Stomach (tissue), 9 donors: Measurements from ENCODE around the gene NR2F1. TPM values are rescaled to one million over a fixed set of nuclear protein-coding genes. Genes with fewer than 3 reads are reported as not detected.
A peak's percentile ranks its signal among the peaks of the same experiment; 100 is the strongest.

Experiments
- DNase-seq, 2 donors: peaks; one replicate each; pipeline versions ENCODE4 v3.0.0 to v3.0.0-alpha.2; 2013 to 2019
- H3K27ac ChIP-seq, 5 donors: fragments of 200-600 bp in 4 of 5; sonication (generic) in 4 of 5; one replicate each; pipeline ENCODE4 v1.5.1; 2013 to 2019; ENCODE audit warnings: mild to moderate bottlenecking in 1 of 5, moderate library complexity in 1 of 5
- H3K27me3 ChIP-seq, 3 donors: fragments of 200-600 bp; sonication (generic); one replicate each; pipeline ENCODE4 v1.5.1; 2017 to 2019; ENCODE audit warnings: mixed run types in 1 of 3
- H3K36me3 ChIP-seq, 4 donors: fragments of 200-600 bp; sonication (generic); 1 replicate in 3 of 4; 2 replicates in 1 of 4; pipeline ENCODE4 v1.5.1; 2016 to 2019
- H3K4me1 ChIP-seq, 4 donors: fragments of 200-600 bp; sonication (generic); one replicate each; pipeline ENCODE4 v1.5.1; 2016 to 2019
- H3K4me3 ChIP-seq, 4 donors: fragments of 200-600 bp; sonication (generic) in 3 of 4; one replicate each; pipeline ENCODE4 v1.5.1; 2016 to 2019; ENCODE audit warnings: mild to moderate bottlenecking in 1 of 4
- H3K9me3 ChIP-seq, 4 donors: fragments of 200-600 bp; sonication (generic); one replicate each; pipeline ENCODE4 v1.5.1; 2016 to 2019
- EP300 ChIP-seq: sonication (generic); formaldehyde crosslinking; IDR thresholded peaks from one replicate; pipeline ENCODE4 v1.6.1; 2017; ENCODE audit warnings: antibody characterized with exemption
- POLR2A ChIP-seq, 4 donors: fragments of 450-650 bp; IDR thresholded peaks; one replicate each; pipeline ENCODE4 v1.6.1; 2016; ENCODE audit warnings: antibody characterized with exemption in 4 of 4, control low read depth in 2 of 4, mild to moderate bottlenecking in 1 of 4, moderate library complexity in 1 of 4
- POLR2AphosphoS5 ChIP-seq, 3 donors: sonication (generic); formaldehyde crosslinking; IDR thresholded peaks; one replicate each; pipeline ENCODE4 v1.6.1; 2016; ENCODE audit warnings: antibody characterized with exemption in 3 of 3
- WGBS, 5 donors: extraction: QIAGEN DNeasy Blood & Tissue Kit in 3 of 5; methylation state at CpG; one replicate each; pipeline versions ENCODE4 v1.1.5 to v1.1.7; 2013 to 2018; 5-methylcytosine and 5-hydroxymethylcytosine counted together
- intact Hi-C: fragments of 100-400 bp; cut with DNase I; formaldehyde crosslinking; loops from one replicate; pipeline ENCODE4 v1.15.1; 2023; ENCODE audit warnings: low total_unique reads
- polyA plus RNA-seq, 3 donors: library from polyadenylated mRNA; stranded (reverse); fragments of 200-250 nt; gene quantifications; one replicate each; pipeline ENCODE4 v1.2.3, GENCODE V29; 2013
- total RNA-seq, 5 donors: library from RNA; depleted of rRNA; stranded (reverse); fragments of >200 nt; gene quantifications; one replicate each; pipeline versions ENCODE4 v1.1.0 to v1.2.3, GENCODE V29; 2014 to 2016
- TF ChIP-seq, protein P1 (sequence below), 7 experiments: fragments of 450-650 bp in 4 of 7; fragments of 200-600 bp in 3 of 7; sonication (generic) in 3 of 7; IDR thresholded peaks; one replicate each; pipeline ENCODE4 v1.5.1; 2016 to 2019; ENCODE audit warnings: antibody characterized with exemption in 7 of 7, control low read depth in 2 of 7, mild to moderate bottlenecking in 1 of 7
- donor health status: healthy with polysubstance abuse.
- donor health status: Bipolar disorder and iron deficiency.
- donor health status: healthy.

Gene NR2F1
- total and polyA plus RNA-seq, 8 donors = 0.87 to 115 (median 22.4) TPM

DNA sequence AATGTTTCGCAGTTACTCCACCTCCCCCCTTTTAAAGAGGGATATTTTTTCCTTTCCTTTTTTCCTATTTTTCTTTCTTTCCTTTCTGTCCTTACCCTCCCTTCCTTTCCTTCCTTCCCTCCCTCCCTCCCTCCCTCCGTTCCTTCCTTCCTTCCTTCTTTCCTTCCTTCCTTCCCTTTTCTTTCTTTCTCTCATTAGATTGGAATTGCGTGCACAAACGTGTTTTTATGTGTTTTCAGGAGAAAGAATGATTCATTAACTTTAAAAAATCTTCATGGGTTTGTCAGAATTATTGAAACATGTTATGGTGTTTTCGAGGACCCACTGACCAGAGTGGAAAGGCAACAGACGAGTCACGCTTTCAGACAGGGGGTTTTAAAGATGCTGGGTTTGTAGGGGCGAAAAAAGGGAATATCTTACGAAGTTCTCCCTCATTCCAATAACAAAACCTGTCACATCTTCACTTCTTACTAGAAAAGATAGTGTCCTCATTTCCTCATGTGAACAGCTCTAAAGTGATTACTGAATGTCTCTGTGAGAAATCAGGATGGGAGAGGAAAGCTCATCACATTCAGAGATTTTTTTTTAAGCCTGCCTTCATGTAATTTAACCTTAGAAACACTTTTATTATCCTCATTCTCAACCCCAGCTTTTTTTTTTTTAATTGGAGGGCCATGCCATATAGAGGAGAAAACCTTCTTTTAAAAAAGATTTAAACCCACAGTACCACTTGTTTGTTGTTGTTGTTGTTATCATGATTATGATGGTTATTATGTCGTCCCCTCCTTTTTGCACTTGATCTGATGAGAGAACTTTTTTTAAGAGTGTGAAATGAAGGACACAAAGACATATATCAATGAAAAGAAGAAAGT is 21.9 kb downstream of the NR2F1 start:
- 31 to 45% (median 37%) methylated on average over 10 of the region's 10 CpGs for WGBS, 5 donors
- intact Hi-C loops = no loop called here
- no peak for TF ChIP-seq POLR2AphosphoS5 (IDR thresholded peaks at IDR 0.05)
- TF ChIP-seq EP300 = no peak
- TF ChIP-seq, protein P1, sequence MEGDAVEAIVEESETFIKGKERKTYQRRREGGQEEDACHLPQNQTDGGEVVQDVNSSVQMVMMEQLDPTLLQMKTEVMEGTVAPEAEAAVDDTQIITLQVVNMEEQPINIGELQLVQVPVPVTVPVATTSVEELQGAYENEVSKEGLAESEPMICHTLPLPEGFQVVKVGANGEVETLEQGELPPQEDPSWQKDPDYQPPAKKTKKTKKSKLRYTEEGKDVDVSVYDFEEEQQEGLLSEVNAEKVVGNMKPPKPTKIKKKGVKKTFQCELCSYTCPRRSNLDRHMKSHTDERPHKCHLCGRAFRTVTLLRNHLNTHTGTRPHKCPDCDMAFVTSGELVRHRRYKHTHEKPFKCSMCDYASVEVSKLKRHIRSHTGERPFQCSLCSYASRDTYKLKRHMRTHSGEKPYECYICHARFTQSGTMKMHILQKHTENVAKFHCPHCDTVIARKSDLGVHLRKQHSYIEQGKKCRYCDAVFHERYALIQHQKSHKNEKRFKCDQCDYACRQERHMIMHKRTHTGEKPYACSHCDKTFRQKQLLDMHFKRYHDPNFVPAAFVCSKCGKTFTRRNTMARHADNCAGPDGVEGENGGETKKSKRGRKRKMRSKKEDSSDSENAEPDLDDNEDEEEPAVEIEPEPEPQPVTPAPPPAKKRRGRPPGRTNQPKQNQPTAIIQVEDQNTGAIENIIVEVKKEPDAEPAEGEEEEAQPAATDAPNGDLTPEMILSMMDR (IDR thresholded peaks at IDR 0.05) = no peak
- no peak for TF ChIP-seq POLR2A (IDR thresholded peaks at IDR 0.05)
- Histone ChIP-seq H3K4me3 (peak overlapping the region in 3 of 4 donors; percentile 25 to 36 (median 33)), H3K4me1 (peaks cover 0 to 37% (median 19%) of the 10 kb centered on the region in 4 donors), H3K9me3 (no peaks in the 10 kb centered on the region), H3K36me3 (no peaks in the 10 kb centered on the region), H3K27ac (peak overlapping the region in 3 of 5 donors; percentile 49 to 74 (median 68)), H3K27me3 (peaks cover 5 to 100% (median 81%) of the 10 kb centered on the region in 3 donors)
- DNase-seq = no peak

DNA sequence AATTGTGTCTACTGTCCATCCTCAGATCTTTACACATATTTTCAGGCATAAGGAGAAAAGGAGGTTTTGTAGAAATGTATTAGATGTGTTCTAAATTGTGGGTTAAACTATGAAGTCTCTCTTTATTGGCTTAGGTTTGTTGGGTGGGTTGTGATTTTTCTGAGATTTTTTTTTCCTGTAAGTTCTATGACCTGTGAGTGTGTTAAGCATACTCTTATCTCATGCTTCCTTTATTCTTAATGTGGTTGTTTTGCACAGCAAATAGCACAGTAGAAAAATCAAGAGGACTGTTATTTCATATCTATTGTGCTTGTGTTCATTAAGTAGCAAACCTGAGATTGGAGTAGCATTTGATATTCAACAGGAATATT is 23.3 kb downstream of the NR2F1 start:
- TF ChIP-seq, protein P1 (IDR thresholded peaks at IDR 0.05) = no peak
- TF ChIP-seq EP300 = no peak
- no peak for TF ChIP-seq POLR2AphosphoS5 (IDR thresholded peaks at IDR 0.05)
- TF ChIP-seq POLR2A (IDR thresholded peaks at IDR 0.05) = no peak
- intact Hi-C loops = no loop called here
- peaks cover 0 to 37% (median 19%) of the 10 kb centered on the region in 4 donors for H3K4me1 ChIP-seq
- H3K9me3 ChIP-seq = no peaks in the 10 kb centered on the region
- H3K27ac ChIP-seq = no peak overlapping the region
- H3K4me3 ChIP-seq = no peak overlapping the region
- peaks cover 12 to 100% (median 81%) of the 10 kb centered on the region in 3 donors for H3K27me3 ChIP-seq
- DNase-seq = no peak
- no peaks in the 10 kb centered on the region for H3K36me3 ChIP-seq

DNA sequence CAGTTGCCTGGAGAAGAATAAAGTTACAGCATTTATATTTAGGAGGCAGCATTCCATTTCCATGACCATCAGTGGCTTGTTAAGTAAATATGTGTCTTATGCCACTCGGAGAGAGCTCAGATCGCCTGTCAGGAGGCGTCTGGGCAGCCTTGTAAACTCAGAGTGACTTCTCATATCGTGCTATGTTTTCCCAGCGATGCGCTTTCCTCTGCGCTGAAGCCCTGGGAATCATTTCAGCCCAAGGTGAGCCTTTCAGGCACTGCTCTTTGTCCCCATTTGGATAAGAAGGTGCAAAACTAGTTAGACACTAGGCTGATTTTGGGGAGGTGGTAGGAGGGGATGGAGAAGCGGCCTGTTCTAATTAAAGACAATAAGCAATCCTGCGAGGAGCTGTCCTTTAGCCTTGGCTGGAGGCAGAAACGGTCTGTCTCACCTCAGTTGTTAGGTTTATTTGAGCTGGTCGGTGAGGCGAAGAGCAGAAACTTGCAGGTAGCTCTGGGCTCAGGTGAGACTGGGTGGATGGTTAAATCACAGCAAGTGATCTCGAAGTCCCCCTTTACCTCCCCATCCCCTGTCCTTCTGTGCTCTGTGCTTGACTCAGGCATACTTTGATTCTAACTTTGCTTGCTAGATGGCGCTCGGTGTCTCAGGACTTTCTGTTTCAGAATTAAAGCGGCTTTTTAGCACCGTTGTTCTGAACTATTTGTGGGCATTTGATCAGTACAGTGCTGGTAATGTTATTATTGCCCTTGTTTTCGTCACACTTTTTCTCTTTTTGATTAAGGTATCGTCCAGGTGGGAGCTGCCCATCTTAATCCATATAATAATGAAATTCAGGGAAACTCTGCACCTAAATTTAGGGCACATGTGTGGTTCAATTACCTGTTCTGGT is 24.6 kb downstream of the NR2F1 start:
- H3K27ac ChIP-seq = no peak overlapping the region
- H3K27me3 ChIP-seq = peaks cover 8 to 100% (median 81%) of the 10 kb centered on the region in 3 donors
- intact Hi-C loops = no loop called here
- DNase-seq = peak in 1 of 2 donors; percentile 85
- no peaks in the 10 kb centered on the region for H3K36me3 ChIP-seq
- no peaks in the 10 kb centered on the region for H3K9me3 ChIP-seq
- TF ChIP-seq, protein P1 (IDR thresholded peaks at IDR 0.05) = peak in 1 of 7 experiments; percentile 31
- no peak for TF ChIP-seq EP300
- 11 to 27% (median 15%) methylated on average over 19 of the region's 19 CpGs for WGBS, 5 donors
- H3K4me1 ChIP-seq = peaks cover 0 to 36% (median 24%) of the 10 kb centered on the region in 4 donors
- H3K4me3 ChIP-seq = no peak overlapping the region

DNA sequence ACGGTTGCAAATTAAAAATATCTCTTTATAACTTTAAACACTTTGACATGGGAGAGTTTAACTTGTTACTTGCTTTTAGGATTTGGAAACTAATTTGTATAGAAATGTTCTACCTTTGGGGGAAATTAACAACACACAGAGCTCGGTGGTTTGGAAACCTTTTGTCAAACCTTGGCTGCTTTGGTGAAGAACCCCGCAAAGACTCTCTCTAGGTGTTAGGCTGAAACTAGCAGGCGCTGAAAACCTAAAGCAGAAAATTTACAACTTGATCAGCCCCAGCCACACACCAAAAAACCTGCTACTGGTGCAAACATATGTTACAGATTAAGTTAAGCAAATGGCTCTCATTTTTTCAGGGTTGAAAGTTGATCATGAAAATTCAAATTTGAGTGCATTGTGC is 25.8 kb downstream of the NR2F1 start:
- peaks cover 0 to 31% (median 25%) of the 10 kb centered on the region in 4 donors for H3K4me1 ChIP-seq
- H3K36me3 ChIP-seq = no peaks in the 10 kb centered on the region
- H3K4me3 ChIP-seq = no peak overlapping the region
- intact Hi-C loops = no loop called here
- peaks cover 7 to 100% (median 80%) of the 10 kb centered on the region in 3 donors for H3K27me3 ChIP-seq
- no peak overlapping the region for H3K27ac ChIP-seq
- 20 to 40% (median 25%) methylated on average over 4 of the region's 4 CpGs for WGBS, 5 donors
- H3K9me3 ChIP-seq = no peaks in the 10 kb centered on the region
- TF ChIP-seq, protein P1 (IDR thresholded peaks at IDR 0.05) = no peak
- TF ChIP-seq POLR2AphosphoS5 (IDR thresholded peaks at IDR 0.05) (no peak), POLR2A (IDR thresholded peaks at IDR 0.05) (no peak), EP300 (no peak)
- DNase-seq = no peak
